ENCODE data around the gene ICE2. TPM values are rescaled to one million over a fixed set of nuclear protein-coding genes. Genes with fewer than 3 reads are reported as not detected.

ICE2 gene, protein sequence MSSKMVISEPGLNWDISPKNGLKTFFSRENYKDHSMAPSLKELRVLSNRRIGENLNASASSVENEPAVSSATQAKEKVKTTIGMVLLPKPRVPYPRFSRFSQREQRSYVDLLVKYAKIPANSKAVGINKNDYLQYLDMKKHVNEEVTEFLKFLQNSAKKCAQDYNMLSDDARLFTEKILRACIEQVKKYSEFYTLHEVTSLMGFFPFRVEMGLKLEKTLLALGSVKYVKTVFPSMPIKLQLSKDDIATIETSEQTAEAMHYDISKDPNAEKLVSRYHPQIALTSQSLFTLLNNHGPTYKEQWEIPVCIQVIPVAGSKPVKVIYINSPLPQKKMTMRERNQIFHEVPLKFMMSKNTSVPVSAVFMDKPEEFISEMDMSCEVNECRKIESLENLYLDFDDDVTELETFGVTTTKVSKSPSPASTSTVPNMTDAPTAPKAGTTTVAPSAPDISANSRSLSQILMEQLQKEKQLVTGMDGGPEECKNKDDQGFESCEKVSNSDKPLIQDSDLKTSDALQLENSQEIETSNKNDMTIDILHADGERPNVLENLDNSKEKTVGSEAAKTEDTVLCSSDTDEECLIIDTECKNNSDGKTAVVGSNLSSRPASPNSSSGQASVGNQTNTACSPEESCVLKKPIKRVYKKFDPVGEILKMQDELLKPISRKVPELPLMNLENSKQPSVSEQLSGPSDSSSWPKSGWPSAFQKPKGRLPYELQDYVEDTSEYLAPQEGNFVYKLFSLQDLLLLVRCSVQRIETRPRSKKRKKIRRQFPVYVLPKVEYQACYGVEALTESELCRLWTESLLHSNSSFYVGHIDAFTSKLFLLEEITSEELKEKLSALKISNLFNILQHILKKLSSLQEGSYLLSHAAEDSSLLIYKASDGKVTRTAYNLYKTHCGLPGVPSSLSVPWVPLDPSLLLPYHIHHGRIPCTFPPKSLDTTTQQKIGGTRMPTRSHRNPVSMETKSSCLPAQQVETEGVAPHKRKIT
- total RNA-seq, result 65.5 TPM

DNA sequence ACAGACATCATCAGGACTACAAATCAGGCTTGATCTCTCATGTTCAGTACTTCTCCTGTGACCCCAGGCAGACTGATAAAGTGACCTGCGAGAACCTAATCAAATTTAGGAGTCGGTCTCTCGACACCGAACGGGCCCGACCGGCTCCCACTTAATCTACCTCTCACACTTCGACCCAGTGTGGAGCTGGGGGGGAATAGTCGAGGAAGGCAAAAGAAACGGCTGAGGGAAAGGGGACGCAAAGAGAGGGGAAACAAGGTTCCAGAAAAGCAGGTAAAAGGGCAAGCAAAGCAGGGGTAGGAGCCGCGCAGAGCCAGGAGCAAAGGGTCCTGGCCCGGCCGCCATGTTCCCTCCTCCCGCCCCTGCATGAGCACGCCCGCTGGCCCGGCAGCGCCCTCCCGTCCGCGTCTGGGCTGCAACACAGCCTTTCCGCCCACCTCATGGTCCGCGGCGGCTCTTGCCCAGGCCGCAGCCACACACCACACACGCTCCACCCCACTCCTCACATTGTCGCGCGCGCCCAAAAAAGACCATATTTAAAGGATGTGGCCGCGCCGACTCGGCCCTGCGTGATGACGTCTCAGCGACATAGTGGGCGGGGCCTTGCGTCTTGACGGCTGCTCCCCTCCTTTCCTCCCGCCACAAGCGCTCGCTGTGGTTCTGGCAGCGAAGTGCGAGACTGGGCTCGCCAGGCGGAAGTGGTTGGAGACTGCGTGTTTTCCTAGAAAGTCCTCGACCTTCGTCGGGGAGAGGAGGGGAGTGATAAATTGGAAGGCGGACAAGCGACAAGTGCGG is at the start of gene ICE2:
Gene ICE2, minus strand, starts transcription at position 577 of the 795 bp plus-strand sequence. CDS start 1,165 bp downstream, outside the sequence.
- peak; percentile 96 for DNase-seq (ENCODE audit: low spot score)

GRCh38 chr15:60528530-60528929 is 49.6 kb upstream of the ICE2 start:
- DNase-seq (ENCODE audit: low spot score), result no peak

DNA sequence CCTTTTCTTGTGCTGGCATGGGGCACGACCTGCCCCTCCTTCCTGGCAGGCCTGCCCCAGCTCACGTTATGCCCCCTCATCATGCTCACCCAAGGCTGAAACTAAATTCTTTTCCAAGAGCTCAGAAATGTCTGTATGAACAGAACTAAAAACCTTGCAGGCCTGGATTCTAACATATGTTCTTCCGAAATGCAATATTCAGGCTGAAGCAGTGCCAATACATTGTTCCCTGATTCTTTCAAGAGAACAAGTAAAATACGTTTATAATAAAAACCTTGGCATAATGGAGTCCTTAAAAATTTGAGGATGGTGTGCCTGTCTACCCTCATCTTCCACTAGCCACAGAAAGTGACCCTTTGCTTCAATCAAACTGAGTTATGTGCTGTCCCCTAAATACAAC is 48.5 kb upstream of the ICE2 start:
- no peak for DNase-seq (ENCODE audit: low spot score)

DNA sequence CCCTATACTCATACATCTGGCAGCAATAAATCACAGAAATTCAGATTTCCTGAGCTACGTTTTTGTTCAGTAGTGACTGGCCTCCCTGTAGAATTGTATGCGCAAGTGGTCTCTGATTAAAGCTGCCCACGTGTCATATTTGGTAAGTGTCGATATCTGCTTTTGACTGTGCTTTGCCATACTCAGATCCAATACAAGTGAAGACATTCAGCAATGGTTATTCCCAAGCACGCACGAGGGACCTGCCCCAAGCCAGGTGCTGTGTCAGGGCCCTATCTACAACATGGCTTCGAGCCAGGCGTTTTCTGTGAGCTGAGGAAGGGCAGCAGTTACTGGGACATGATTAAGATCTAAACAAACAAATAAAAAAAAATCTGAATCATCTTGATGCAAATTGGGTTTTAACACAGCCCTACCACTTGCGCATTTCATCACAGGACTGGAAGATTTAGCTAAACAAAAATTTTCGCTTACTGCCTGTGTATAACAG is 47.2 kb upstream of the ICE2 start:
- DNase-seq (ENCODE audit: low spot score), result peak; percentile 71

- DNase-seq (ENCODE audit: low spot score), result no peak
Observed at GRCh38 chr15:60525341-60526039, 46.5 kb upstream of the ICE2 start.

DNA sequence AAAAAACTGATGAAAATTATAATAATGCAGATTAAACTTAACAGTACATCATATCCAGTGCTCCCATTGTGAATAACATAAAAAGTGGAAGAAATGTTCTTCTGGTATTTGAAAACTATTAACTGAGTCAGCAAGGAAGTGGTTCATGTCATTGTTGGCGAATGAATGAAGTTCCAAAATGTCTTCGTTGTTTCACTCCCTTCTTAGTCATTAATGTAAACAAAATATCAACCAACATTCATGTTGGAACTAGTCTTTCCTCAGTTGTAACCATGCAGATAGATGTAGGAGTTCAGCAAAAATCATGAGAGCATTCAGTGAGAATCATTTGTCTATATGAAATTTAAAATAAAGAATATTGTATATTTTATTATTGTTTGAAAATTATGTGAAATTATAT is 44.1 kb upstream of the ICE2 start:
- DNase-seq (ENCODE audit: low spot score), result no peak

DNA sequence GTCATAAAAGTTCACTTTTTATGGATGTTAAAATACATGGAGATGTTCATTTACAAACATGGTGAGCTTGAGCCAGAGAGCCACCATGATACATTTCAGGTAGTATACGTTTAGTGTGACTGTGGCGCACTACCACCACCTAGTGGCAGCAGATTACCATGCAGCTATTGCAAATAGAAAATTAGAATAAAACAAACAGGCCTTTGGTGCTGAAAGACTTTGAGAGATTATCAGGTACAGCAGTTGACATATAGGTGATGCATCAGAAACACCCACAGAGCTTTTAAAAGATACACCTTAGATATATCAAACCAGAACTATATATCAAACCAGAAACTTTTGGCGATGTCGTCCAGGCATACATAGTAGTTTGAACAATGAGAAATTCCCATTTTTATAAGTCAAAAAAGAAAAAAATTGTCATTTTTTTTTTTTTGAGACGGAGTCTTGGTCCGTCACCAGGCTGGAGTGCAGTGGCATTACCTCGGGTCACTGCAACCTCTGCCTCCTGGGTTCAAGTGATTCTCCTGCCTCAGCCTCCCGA is 42.0 kb upstream of the ICE2 start:
- DNase-seq (ENCODE audit: low spot score), result peak; percentile 76

DNA sequence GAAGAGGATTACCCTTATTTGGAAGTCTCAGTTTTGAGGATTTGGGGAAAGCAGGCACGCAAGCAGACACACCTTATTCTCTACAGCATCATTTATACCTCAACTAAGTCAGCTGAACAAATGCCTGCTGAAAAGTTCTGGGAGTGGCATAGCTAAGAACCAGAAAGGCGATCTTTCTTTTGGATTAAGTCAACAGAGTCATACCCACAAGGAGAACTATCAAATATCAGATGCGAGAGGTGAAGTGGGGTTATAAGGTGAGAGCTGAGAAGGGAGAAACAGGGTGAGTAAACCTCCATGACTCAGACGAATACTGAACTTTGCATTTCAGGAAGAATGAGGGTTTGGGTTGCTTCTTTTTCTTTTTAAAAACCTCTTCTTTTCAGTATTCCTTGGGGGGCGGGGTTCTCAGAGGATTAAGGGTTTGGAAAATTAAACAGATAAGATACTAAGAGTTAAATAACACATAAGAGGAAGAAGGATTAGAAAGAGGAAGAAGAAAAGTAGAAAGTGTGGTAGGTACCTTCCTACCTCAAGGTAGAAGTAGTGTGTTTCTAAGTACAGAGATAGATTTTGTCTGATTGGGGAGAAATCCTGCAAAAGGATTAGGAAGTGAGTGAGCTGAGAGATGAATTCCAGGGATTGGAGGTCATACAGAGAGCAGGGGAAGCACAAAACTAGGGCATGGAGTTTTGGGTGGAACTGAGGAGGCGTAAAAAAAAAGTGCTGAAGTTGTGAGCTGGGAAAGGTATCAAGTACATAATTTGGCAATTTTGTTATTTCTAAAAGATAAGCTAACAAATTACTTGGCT is 41.3 kb upstream of the ICE2 start:
- no peak for DNase-seq (ENCODE audit: low spot score)

- no peak for DNase-seq (ENCODE audit: low spot score)
Observed at GRCh38 chr15:60519218-60519617, 40.3 kb upstream of the ICE2 start.

GRCh38 chr15:60518511-60518910 is 39.6 kb upstream of the ICE2 start:
- no peak for DNase-seq (ENCODE audit: low spot score)

DNA sequence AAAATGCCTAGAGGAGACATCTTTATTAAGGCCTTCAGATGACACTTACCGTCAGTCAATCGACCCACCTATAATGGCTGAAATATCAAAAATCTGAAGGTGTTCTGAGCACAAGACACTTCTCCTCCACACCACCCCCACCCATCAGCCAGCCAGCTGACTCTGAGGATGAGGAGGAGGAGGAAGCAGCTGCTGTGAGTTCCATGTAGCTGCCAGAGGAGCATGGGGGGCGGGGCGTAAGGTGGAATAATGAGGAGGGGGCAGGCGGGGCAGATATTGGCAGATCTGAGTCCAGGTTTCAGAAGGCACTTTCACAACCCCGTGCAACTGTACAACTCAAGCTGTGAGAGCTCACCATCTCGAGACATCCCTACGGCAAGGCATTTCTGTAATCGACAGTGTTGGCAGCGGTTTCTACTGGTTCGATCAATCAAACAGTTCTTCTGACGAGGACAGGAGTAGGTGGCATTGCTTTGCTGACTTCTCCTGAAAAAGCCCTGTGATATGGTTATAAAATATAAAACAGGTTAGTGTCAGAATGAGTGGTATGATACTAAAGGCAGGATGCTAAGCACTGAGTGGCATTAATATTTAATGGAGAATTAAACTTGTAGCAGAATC is 35.4 kb upstream of the ICE2 start:
- DNase-seq (ENCODE audit: low spot score), result no peak

GRCh38 chr15:60513676-60514075 is 34.7 kb upstream of the ICE2 start:
- DNase-seq (ENCODE audit: low spot score), result no peak

- no peak for DNase-seq (ENCODE audit: low spot score)
Observed at GRCh38 chr15:60512937-60513336, 34.0 kb upstream of the ICE2 start.

DNA sequence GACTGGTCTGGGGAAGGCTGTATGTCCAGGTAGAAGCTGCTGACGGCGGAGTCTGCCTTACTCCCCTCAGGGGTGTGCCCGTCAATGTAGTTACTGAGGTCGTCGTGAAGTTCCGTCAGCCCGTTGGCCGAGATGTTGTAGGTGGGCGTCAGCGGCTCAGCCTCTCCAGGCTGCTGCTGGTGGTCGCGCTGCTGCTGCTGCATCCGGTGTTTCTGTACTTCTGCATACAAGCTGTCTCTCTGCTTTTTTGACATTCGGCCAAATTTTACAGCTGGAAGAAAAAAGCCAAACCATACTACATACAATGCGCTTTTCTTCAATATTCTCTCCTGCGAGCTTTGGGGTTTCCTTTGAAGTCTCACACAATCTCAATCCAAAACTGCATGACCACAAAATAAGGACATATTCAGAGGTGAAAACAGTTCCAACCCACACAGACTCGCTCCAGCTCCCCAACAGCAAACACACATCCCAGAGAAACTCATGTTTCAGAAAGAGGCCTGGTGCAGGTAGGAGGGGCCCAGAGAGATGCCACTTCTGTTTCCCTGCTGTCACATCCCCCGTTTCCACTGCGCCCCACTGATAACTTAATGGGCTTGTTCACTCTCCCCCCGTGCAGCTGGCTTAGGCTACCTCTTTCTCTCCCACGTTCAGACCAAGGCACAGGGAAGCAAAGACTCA is 32.5 kb upstream of the ICE2 start:
- no peak for DNase-seq (ENCODE audit: low spot score)

DNA sequence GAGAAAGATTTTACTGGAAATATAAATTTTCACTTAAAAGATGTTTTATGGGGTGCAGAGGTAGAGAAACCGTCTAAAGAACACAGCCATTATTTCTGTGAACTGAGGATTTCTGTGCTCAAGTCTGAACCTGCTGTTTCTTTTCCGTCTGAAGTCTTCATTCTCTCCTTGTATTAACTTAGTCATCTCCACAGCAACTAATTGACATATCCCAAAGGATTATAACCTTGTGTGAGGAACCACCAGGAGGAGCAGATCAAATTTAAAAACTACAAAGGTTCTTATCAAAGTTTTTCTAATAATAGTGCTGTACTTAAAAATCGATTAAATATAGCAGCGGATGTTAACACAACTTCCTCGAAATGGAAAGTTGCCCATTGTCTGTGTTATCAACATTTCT is 31.1 kb upstream of the ICE2 start:
- DNase-seq (ENCODE audit: low spot score), result no peak

DNA sequence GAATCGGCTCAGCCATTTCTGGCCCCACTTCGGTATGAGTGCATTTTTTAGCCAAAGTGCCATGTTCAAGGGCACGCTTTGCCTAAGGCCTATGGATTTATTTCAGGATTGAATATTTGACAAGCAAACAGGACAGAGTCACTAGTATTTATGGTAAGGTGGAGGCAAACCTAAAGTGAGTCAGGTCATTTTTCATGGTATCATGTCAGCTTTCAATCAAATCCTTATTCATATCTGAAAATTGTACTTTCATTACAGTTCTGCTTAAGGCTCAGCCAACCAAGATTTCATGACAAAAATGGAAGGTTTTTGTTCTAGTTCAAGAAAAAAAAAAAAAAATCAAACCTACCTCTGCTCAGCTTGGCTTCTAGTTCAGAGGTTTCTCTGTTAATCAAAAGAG is 30.5 kb upstream of the ICE2 start:
- DNase-seq (ENCODE audit: low spot score), result no peak

DNA sequence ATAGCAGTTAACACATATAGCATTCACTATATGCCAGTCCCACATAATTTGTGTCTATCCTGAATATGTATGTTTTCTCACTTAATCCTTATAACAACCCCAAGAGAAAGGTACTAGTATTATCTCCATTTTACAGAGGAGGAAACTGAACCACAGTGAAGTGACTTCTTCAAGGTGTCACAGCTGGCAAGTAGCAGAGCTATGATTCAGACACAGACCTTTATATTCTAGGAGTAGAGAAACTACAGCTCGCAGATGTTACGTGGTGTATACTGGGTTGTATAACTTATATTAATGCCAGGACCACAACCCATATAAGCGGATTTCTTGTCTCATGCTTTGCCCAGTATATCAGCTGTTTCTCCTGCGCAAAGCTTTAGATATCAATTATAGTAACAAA is 29.5 kb upstream of the ICE2 start:
- DNase-seq (ENCODE audit: low spot score), result no peak

- no peak for DNase-seq (ENCODE audit: low spot score)
Observed at GRCh38 chr15:60507596-60508424, 28.9 kb upstream of the ICE2 start.
